ENCODE data around the gene ZNF787.

The ZNF787 gene

GRCh38 chr19:56121180-56122167, at the start of gene ZNF787:
Gene ZNF787, minus strand, starts transcription at chr19:56121295. Its CDS starts 18,078 bp downstream, at chr19:56103217.
- Histone ChIP-seq H4K20me1 (ENCODE audit: insufficient read depth, low read length, poor library complexity, severe bottlenecking) (peaks cover 36% of the 10 kb centered on the region), H3K27me3 (ENCODE audit: insufficient read depth, low read length, poor library complexity, severe bottlenecking) (no peaks in the 10 kb centered on the region), H3K4me2 (ENCODE audit: low read depth, low read length, poor library complexity, severe bottlenecking) (peak within 1 kb of the TSS; percentile 96), H3K9ac (ENCODE audit: low read depth, low read length, poor library complexity, severe bottlenecking) (peak within 1 kb of the TSS; percentile 97), H3K9me3 (ENCODE audit: insufficient read depth, low read depth, low read length) (no peaks in the 10 kb centered on the region), H3K36me3 (ENCODE audit: insufficient read depth, low read length) (no peaks in the 10 kb centered on the region), H3K4me3 (ENCODE audit: low read length, poor library complexity, severe bottlenecking) (peak within 1 kb of the TSS; percentile 99), H2AFZ (ENCODE audit: low read length) (peak within 1 kb of the TSS; percentile 95), H3K4me1 (ENCODE audit: insufficient read depth, low read length, poor library complexity, severe bottlenecking) (peaks cover 25% of the 10 kb centered on the region), H3F3A (ENCODE audit: low read depth) (no peaks in the 10 kb centered on the region), H3K79me2 (ENCODE audit: insufficient read depth, low read length) (peaks cover 39% of the 10 kb centered on the region), H3K9me2 (replicated peaks; ENCODE audit: low read depth, low read length) (no peaks in the 10 kb centered on the region)
- no peak for TF ChIP-seq EZH2phosphoT487 (IDR thresholded peaks at IDR 0.05; ENCODE audit: borderline replicate concordance)
- TF ChIP-seq, protein P1, sequence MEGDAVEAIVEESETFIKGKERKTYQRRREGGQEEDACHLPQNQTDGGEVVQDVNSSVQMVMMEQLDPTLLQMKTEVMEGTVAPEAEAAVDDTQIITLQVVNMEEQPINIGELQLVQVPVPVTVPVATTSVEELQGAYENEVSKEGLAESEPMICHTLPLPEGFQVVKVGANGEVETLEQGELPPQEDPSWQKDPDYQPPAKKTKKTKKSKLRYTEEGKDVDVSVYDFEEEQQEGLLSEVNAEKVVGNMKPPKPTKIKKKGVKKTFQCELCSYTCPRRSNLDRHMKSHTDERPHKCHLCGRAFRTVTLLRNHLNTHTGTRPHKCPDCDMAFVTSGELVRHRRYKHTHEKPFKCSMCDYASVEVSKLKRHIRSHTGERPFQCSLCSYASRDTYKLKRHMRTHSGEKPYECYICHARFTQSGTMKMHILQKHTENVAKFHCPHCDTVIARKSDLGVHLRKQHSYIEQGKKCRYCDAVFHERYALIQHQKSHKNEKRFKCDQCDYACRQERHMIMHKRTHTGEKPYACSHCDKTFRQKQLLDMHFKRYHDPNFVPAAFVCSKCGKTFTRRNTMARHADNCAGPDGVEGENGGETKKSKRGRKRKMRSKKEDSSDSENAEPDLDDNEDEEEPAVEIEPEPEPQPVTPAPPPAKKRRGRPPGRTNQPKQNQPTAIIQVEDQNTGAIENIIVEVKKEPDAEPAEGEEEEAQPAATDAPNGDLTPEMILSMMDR (conservative IDR thresholded peaks at IDR 0.05; ENCODE audit: low read length) = no peak

DNA sequence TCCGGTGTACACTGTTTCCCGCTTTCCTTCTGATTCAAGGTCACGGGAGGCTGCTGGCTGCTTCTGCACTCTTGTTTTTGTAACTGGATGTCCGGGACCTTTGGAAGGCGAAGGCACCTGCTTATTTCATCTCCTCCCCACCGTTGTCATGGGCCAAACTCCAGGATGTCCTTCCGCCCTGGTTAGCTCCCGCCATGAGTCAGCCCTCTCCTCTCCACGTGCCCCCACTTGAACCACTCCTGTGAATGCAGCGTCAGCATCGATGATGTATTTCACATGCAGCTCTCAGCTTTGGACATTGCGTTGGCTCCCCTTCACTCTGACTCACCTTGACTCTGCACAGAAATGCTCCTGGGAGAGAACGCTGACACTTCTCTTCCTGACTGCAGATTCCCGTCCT, 49.2 kb upstream of the ZNF787 start:
- TF ChIP-seq, protein P1 (conservative IDR thresholded peaks at IDR 0.05; ENCODE audit: low read length) = no peak
- no peak for TF ChIP-seq EZH2phosphoT487 (IDR thresholded peaks at IDR 0.05; ENCODE audit: borderline replicate concordance)
- Histone ChIP-seq H3K9me3 (ENCODE audit: insufficient read depth, low read depth, low read length) (no peaks in the 10 kb centered on the region), H3K4me3 (ENCODE audit: low read length, poor library complexity, severe bottlenecking) (no peak overlapping the region), H3K27me3 (ENCODE audit: insufficient read depth, low read length, poor library complexity, severe bottlenecking) (no peaks in the 10 kb centered on the region), H3K36me3 (ENCODE audit: insufficient read depth, low read length) (no peaks in the 10 kb centered on the region), H3K4me2 (ENCODE audit: low read depth, low read length, poor library complexity, severe bottlenecking) (no peak overlapping the region), H3K79me2 (ENCODE audit: insufficient read depth, low read length) (no peaks in the 10 kb centered on the region), H2AFZ (ENCODE audit: low read length) (no peak overlapping the region), H3F3A (ENCODE audit: low read depth) (no peaks in the 10 kb centered on the region; the same call in 1 of the 2 replicates), H4K20me1 (ENCODE audit: insufficient read depth, low read length, poor library complexity, severe bottlenecking) (no peaks in the 10 kb centered on the region), H3K9me2 (replicated peaks; ENCODE audit: low read depth, low read length) (no peaks in the 10 kb centered on the region), H3K9ac (ENCODE audit: low read depth, low read length, poor library complexity, severe bottlenecking) (no peak overlapping the region), H3K4me1 (ENCODE audit: insufficient read depth, low read length, poor library complexity, severe bottlenecking) (no peaks in the 10 kb centered on the region)

DNA sequence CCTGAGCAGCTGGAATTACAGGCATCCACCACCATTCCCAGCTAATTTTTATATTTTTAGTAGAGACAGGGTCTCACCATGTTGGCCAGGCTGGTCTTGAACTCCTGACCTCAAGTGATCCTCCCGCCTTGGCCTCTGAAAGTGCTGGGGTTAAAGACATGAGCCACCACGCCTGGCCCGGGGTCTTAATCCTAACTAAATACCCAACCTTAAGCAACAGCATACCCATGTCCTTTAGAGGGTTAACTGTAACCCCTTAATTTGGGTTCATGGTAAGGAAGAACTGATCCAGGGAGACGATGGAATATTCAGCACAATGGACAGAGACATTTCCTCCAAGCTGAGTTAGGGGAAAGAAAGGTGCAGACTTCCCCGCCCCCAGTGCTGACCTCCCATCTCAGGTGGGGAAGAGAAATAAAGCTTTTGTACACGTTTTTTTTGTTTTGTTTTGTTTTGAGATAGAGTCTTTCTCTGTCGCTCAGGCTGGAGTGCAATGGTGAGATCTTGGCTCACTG, 46.0 kb upstream of the ZNF787 start:
- no peaks in the 10 kb centered on the region; the same call in 1 of the 2 replicates for H3F3A ChIP-seq (ENCODE audit: low read depth)
- H2AFZ ChIP-seq (ENCODE audit: low read length) = no peak overlapping the region
- no peaks in the 10 kb centered on the region for H3K9me3 ChIP-seq (ENCODE audit: insufficient read depth, low read depth, low read length)
- no peak overlapping the region for H3K9ac ChIP-seq (ENCODE audit: low read depth, low read length, poor library complexity, severe bottlenecking)
- TF ChIP-seq EZH2phosphoT487 (IDR thresholded peaks at IDR 0.05; ENCODE audit: borderline replicate concordance) = no peak
- TF ChIP-seq, protein P1 (conservative IDR thresholded peaks at IDR 0.05; ENCODE audit: low read length) = no peak
- no peaks in the 10 kb centered on the region for H3K79me2 ChIP-seq (ENCODE audit: insufficient read depth, low read length)
- H3K9me2 ChIP-seq (replicated peaks; ENCODE audit: low read depth, low read length) = no peaks in the 10 kb centered on the region
- peaks cover 20% of the 10 kb centered on the region for H3K4me1 ChIP-seq (ENCODE audit: insufficient read depth, low read length, poor library complexity, severe bottlenecking)
- H3K27me3 ChIP-seq (ENCODE audit: insufficient read depth, low read length, poor library complexity, severe bottlenecking) = no peaks in the 10 kb centered on the region
- H3K36me3 ChIP-seq (ENCODE audit: insufficient read depth, low read length) = no peaks in the 10 kb centered on the region
- H4K20me1 ChIP-seq (ENCODE audit: insufficient read depth, low read length, poor library complexity, severe bottlenecking) = no peaks in the 10 kb centered on the region
- no peak overlapping the region for H3K4me3 ChIP-seq (ENCODE audit: low read length, poor library complexity, severe bottlenecking)
- H3K4me2 ChIP-seq (ENCODE audit: low read depth, low read length, poor library complexity, severe bottlenecking) = no peak overlapping the region

Data from Loucy (cell line).